ENCODE measurements around the gene SPTBN4.
"Not testable (repeated sequence)": the region's sequence is repeated elsewhere in the genome, so short reads cannot be mapped to it uniquely, and the experiment has no call there.

SPTBN4 gene

GRCh38 chr19:40503320-40503695 is 36.5 kb downstream of the SPTBN4 start:
- Mint-ChIP-seq H3K9me3 (no peaks in the 10 kb centered on the region), H3K36me3 (no peaks in the 10 kb centered on the region), H3K4me1 (no peaks in the 10 kb centered on the region), H3K27ac (no peak overlapping the region), H3K27me3 (peaks cover 1% of the 10 kb centered on the region), H3K4me3 (no peak overlapping the region)

- no peaks in the 10 kb centered on the region for H3K4me1 Mint-ChIP-seq
- H3K36me3 Mint-ChIP-seq, result peaks cover 1% of the 10 kb centered on the region
- no peaks in the 10 kb centered on the region for H3K9me3 Mint-ChIP-seq
- H3K27me3 Mint-ChIP-seq, result peaks cover 6% of the 10 kb centered on the region
- H3K27ac Mint-ChIP-seq, result no peak overlapping the region
- H3K4me3 Mint-ChIP-seq, result no peak overlapping the region
Measured at GRCh38 chr19:40506099-40506498, 39.3 kb downstream of the SPTBN4 start.

- Mint-ChIP-seq H3K27ac (no peak overlapping the region), H3K4me1 (peaks cover 4% of the 10 kb centered on the region), H3K36me3 (peaks cover 4% of the 10 kb centered on the region), H3K4me3 (no peak overlapping the region), H3K9me3 (no peaks in the 10 kb centered on the region), H3K27me3 (peaks cover 15% of the 10 kb centered on the region)
Measured at GRCh38 chr19:40507892-40508291, 41.1 kb downstream of the SPTBN4 start.

- peaks cover 7% of the 10 kb centered on the region for H3K4me1 Mint-ChIP-seq
- no peaks in the 10 kb centered on the region for H3K9me3 Mint-ChIP-seq
- no peak overlapping the region for H3K4me3 Mint-ChIP-seq
- no peak overlapping the region for H3K27ac Mint-ChIP-seq
- H3K36me3 Mint-ChIP-seq, result peaks cover 4% of the 10 kb centered on the region
- H3K27me3 Mint-ChIP-seq, result peaks cover 19% of the 10 kb centered on the region
Measured at GRCh38 chr19:40508739-40509260, 42.0 kb downstream of the SPTBN4 start.

- Mint-ChIP-seq H3K27me3 (peaks cover 26% of the 10 kb centered on the region), H3K4me3 (no peak overlapping the region), H3K27ac (no peak overlapping the region), H3K4me1 (peaks cover 10% of the 10 kb centered on the region), H3K9me3 (no peaks in the 10 kb centered on the region), H3K36me3 (peaks cover 4% of the 10 kb centered on the region)
Measured at GRCh38 chr19:40510526-40511115, 43.8 kb downstream of the SPTBN4 start.

GRCh38 chr19:40511487-40511886 is 44.7 kb downstream of the SPTBN4 start:
- Mint-ChIP-seq H3K27ac (no peak overlapping the region), H3K9me3 (no peaks in the 10 kb centered on the region), H3K4me3 (no peak overlapping the region), H3K27me3 (peaks cover 26% of the 10 kb centered on the region), H3K4me1 (peaks cover 10% of the 10 kb centered on the region), H3K36me3 (peaks cover 4% of the 10 kb centered on the region)

GRCh38 chr19:40512110-40512472 is 45.3 kb downstream of the SPTBN4 start:
- H3K27me3 Mint-ChIP-seq, result peaks cover 28% of the 10 kb centered on the region

GRCh38 chr19:40512473-40513344 is 45.9 kb downstream of the SPTBN4 start:
- Mint-ChIP-seq H3K36me3 (peaks cover 4% of the 10 kb centered on the region), H3K9me3 (no peaks in the 10 kb centered on the region), H3K27ac (no peak overlapping the region), H3K4me3 (peak overlapping the region; percentile 40), H3K4me1 (peaks cover 10% of the 10 kb centered on the region), H3K27me3 (peaks cover 28% of the 10 kb centered on the region)

More at GRCh38 chr19:40512110-40512472, 45.3 kb downstream of the SPTBN4 start:
- peaks cover 10% of the 10 kb centered on the region for H3K4me1 Mint-ChIP-seq
- H3K9me3 Mint-ChIP-seq, result no peaks in the 10 kb centered on the region
- H3K4me3 Mint-ChIP-seq, result peak overlapping the region; percentile 40
- peaks cover 4% of the 10 kb centered on the region for H3K36me3 Mint-ChIP-seq
- H3K27ac Mint-ChIP-seq, result no peak overlapping the region

GRCh38 chr19:40513345-40513678 is 46.5 kb downstream of the SPTBN4 start:
- Mint-ChIP-seq H3K27me3 (peaks cover 28% of the 10 kb centered on the region), H3K27ac (no peak overlapping the region), H3K4me3 (peak overlapping the region; percentile 23)

GRCh38 chr19:40513741-40514315 is 47.0 kb downstream of the SPTBN4 start:
- H3K4me1 Mint-ChIP-seq, result peaks cover 10% of the 10 kb centered on the region
- H3K9me3 Mint-ChIP-seq, result no peaks in the 10 kb centered on the region
- H3K36me3 Mint-ChIP-seq, result peaks cover 3% of the 10 kb centered on the region
- no peak overlapping the region for H3K27ac Mint-ChIP-seq
- H3K27me3 Mint-ChIP-seq, result peaks cover 24% of the 10 kb centered on the region
- H3K4me3 Mint-ChIP-seq, result peak overlapping the region; percentile 23

More at GRCh38 chr19:40513345-40513678, 46.5 kb downstream of the SPTBN4 start:
- peaks cover 4% of the 10 kb centered on the region for H3K36me3 Mint-ChIP-seq
- H3K9me3 Mint-ChIP-seq, result no peaks in the 10 kb centered on the region
- H3K4me1 Mint-ChIP-seq, result peaks cover 10% of the 10 kb centered on the region

GRCh38 chr19:40517248-40517647 is 50.4 kb downstream of the SPTBN4 start:
- no peaks in the 10 kb centered on the region for H3K36me3 Mint-ChIP-seq
- no peaks in the 10 kb centered on the region for H3K9me3 Mint-ChIP-seq
- H3K27ac Mint-ChIP-seq, result no peak overlapping the region

GRCh38 chr19:40519352-40520322 is 52.8 kb downstream of the SPTBN4 start:
- Mint-ChIP-seq H3K27ac (peak overlapping the region; percentile 65), H3K4me3 (no peak overlapping the region), H3K27me3 (peaks cover 11% of the 10 kb centered on the region), H3K4me1 (peaks cover 5% of the 10 kb centered on the region), H3K9me3 (no peaks in the 10 kb centered on the region), H3K36me3 (no peaks in the 10 kb centered on the region)

More at GRCh38 chr19:40517248-40517647, 50.4 kb downstream of the SPTBN4 start:
- H3K4me1 Mint-ChIP-seq, result peaks cover 11% of the 10 kb centered on the region
- peaks cover 23% of the 10 kb centered on the region for H3K27me3 Mint-ChIP-seq
- no peak overlapping the region for H3K4me3 Mint-ChIP-seq

GRCh38 chr19:40521276-40521675 is 54.5 kb downstream of the SPTBN4 start:
- H3K4me3 Mint-ChIP-seq, result no peak overlapping the region
- H3K9me3 Mint-ChIP-seq, result no peaks in the 10 kb centered on the region
- H3K36me3 Mint-ChIP-seq, result no peaks in the 10 kb centered on the region
- H3K4me1 Mint-ChIP-seq, result peaks cover 5% of the 10 kb centered on the region
- H3K27ac Mint-ChIP-seq, result no peak overlapping the region
- peaks cover 11% of the 10 kb centered on the region for H3K27me3 Mint-ChIP-seq

- peaks cover 11% of the 10 kb centered on the region for H3K27me3 Mint-ChIP-seq
- not testable (repeated sequence) for H3K4me1 Mint-ChIP-seq, H3K27ac Mint-ChIP-seq, H3K36me3 Mint-ChIP-seq, H3K9me3 Mint-ChIP-seq, H3K4me3 Mint-ChIP-seq
Measured at GRCh38 chr19:40521900-40522299, 55.1 kb downstream of the SPTBN4 start.
